GM18517 (cell line): ENCODE results near the gene REEP5.

Experiments used
- ATAC-seq: cut with Tn5 transposase; IDR thresholded peaks from one replicate; pipeline ENCODE4 v1.9.1; 2021; ENCODE audit warnings: mild to moderate bottlenecking, moderate library complexity; ENCODE audit not compliant: unreplicated experiment

REEP5 gene

DNA sequence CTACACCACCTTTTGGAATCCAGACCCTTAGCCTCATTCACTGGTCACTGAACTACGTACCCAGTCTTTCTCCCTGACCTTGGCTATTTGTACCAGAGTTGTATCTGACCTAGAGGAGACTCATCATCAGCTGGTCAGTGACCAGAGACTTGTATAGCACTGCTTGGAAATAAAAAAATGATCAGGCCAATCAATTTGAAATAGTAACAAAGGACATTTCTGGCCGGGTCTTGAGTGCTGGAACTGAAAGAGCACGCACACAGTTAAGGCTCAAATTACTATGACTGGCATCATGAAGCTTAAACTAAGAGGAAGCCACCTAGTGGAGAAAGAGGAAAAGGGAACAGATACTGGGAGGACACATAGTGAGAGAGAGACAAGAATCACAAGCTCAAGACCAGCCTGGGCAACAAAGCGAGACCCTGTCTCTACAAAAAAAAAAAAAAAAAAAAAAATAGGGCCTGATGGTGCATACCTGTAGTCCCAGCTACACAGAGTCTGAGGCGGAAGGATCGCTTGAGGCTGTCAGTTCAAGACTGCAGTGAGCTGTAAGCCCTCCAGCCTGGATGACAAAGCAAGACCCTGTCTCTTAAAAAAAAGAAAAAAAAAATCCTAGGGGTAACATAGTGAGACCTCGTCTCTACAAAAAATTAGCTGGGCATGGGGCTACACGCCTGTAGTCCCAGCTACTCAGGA is 73.8 kb downstream of the REEP5 start:
- ATAC-seq, result peak; percentile 100

DNA sequence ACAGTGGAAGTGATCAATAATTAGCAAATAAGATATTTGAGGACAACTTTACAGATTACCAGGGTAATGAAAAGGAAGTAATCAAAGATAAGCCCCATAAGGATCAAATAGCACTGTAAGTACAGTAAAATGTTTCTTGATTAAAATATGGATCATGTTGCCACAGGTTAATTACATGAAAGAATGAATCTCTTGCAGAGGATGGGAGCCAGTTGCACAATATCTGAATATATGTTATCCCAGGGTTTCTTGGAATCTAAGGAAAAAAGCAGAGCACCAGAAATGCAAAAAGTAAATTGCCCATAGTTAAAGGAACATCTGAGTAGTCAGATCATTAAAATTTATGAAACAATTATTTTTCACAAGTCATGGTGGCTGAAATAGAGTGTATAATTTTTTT is 74.7 kb downstream of the REEP5 start:
- ATAC-seq, result no peak

DNA sequence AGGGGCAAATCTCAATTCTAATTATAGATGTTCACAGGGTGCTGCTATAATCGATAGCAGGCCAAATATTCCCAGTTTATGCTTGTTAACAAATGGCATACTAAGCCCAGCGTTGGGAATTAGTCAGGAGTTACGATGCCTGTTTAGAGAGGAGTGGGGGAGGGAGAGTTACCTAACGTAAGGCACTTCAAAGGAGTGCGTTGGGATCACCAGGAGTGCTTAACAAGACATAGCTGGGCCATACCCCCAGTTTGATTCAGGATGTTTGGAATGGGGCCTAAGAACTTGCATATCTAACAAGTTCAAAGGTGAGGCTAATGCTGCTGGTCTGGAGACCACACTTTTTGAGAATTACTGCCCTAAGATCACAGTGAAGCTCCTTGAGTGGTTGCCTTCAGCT is 75.5 kb downstream of the REEP5 start:
- no peak for ATAC-seq

DNA sequence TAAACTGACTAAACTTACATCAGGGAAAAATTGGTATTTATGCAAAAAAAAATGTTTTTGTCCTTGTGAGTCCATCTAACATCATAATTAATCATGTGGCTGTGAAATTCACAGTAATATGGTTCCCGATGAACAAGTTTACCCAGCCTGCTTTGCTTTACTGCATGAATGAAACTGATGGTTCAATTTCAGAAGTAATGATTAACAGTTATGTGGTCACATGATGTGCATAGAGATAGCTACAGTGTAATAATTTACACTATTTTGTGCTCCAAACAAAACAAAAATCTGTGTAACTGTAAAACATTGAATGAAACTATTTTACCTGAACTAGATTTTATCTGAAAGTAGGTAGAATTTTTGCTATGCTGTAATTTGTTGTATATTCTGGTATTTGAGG is 77.5 kb downstream of the REEP5 start:
- ATAC-seq, result no peak

DNA sequence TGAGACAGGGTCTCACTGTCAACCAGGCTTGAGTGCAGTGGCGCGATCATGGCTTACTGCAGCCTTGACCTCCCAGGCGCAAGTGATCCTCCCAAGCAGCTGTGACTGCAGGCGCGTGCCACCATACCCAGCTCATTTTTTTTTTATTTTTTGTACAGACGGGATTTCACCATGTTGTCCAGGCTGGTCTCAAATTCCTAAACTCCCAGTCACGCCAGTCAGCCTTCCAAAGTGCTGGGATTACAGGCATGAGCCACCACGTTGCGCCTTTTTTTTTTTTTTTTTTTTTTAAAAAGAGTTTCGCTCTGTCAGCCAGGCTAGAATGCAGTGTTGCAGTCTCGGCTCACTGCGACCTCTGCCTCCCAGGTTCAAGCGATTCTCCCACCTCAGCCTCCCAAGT is 88.1 kb downstream of the REEP5 start:
- ATAC-seq, result no peak

DNA sequence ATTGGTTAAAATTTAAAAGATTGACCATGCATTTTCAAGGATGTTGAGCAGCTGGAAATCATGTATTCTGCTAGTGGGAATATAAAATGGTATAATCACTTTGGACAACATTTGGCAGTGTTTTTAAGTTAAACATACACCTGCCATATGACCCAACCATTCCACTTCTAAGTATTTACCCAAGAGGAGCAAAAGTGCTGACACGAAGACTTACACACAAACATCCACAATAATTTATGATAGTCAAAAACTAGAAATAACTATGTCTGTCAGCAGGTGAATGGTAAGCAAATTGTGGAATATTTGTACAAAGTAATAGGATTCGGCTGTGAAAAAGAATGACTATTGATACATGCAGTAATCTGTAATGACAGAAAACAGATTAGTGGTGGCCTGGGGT is 91.6 kb downstream of the REEP5 start:
- ATAC-seq, result no peak
